Left renal pelvis (tissue), 4 donors: ENCODE results near the gene WFDC1. TPM values are rescaled to one million over a fixed set of nuclear protein-coding genes. Genes with fewer than 3 reads are reported as not detected.
"Not testable (repeated sequence)": the region's sequence is repeated elsewhere in the genome, so short reads cannot be mapped to it uniquely, and the experiment has no call there.

Source experiments
- DNase-seq, 4 donors: peaks; one replicate each; pipeline ENCODE4 v3.0.0-alpha.2; 2013; ENCODE audit warnings: low read depth in 4 of 4, low spot score in 3 of 4
- polyA plus RNA-seq, 4 donors: library from polyadenylated mRNA; unstranded; fragments of 120-200 nt; gene quantifications; one replicate each; pipeline ENCODE4 v1.2.1, GENCODE V29; 2013; ENCODE audit not compliant: insufficient read length in 4 of 4

WFDC1 gene
- polyA plus RNA-seq, 4 donors: 2.4 to 5.0 (median 3.7) TPM

DNA sequence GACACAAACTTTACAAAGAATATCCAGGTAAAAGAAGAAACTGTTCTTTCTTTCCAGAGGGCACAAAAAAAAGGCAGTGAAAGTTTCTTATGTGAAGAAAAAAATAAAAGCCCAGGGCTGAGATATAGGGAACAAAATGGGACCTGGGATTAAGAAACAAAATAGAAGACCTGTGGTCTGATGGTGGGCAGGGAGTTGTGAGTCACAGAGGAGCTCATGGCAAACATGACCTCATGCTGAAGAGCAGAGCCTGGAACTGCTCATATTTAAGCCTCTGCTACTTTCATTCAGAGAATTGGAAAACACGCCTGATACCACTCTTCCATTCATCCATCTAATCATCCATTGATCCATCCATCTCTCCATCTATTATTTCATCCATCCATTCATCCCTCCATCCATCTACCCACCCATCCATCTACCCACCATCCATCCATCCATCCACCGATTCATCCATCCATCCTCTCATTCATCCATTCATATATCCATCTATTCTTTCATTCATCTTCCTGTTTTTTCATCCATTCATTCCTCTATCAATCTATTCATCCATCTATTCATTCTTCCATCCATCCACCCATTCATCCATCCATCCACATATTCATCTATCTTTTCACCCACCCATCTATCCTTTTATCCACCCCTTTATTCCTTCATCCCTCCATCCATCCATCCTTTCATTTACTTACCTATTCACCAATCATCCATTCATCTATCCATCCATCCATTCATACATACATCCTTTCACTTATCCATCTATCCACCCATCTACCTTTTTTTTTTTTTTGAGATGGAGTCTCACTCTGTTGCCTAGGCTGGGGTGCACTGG, 30.0 kb downstream of the WFDC1 start:
- no peak for DNase-seq

DNA sequence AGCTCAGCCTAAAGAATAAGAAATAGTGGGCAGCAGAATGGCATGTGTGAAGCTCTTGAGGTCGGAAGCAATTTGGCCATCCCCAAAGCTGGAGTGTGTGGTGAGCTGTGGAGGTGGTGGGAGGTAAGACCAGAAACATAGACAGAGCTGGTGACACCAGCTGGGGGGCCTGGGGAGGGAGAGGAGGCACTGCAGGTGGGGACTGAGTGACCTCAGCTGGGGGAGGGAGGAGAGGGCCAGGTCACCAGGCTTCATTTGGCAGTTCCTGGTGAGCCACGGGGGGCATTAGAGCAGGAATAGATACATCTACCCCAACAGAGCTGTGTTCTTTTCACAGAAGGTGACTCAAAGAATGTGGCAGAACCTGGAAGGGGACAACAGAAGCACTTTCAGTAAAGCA, 31.9 kb downstream of the WFDC1 start:
- DNase-seq: no peak

DNA sequence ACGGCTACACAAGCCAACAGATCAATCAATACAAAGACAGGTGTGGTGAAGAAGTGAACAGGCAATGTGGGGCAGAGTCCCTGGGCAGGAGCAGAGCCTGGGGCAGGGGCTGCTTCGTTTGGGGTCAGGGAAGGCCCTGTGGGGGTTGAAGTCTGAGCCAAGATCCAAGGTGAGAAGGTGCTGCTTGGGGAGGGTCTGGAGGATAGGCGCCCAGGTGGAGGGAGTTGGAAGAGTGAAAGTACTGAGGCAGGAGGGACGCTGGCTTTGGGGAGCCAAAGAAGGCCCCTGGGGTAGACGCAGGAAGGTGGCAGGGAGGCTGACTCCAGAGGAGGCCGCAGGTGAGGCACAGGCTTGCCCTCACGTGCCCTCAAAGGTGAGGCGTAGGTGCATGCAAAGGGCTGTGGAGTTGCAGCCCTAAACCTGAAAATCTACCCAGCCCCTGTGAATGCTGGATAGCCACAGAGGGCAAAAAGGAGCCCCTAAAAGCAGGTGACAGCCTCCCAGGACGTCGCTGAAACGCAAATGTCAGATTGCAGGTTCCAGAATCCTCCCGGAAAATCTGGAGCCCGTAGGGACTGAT, 33.3 kb downstream of the WFDC1 start:
- DNase-seq: no peak

DNA sequence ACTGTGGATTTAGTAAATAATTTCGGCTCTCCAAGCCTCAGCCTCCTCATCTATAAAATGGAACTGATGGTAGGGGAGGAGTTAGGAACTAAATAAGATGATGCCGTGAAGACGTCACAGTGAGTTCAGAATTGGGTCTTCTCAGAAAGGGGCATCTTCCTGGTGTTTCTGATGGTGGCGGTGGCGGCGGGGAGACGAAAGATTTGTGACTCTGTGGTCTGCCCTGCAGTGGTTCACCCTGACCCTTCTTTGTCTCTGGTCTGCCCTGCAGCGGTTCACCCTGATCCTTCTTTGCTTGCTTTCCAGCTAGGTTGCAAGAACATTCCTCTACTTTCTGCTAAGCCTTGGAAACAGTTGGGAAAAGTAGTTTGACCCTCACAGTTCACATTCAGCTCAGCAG, 34.3 kb downstream of the WFDC1 start:
- no peak for DNase-seq

DNA sequence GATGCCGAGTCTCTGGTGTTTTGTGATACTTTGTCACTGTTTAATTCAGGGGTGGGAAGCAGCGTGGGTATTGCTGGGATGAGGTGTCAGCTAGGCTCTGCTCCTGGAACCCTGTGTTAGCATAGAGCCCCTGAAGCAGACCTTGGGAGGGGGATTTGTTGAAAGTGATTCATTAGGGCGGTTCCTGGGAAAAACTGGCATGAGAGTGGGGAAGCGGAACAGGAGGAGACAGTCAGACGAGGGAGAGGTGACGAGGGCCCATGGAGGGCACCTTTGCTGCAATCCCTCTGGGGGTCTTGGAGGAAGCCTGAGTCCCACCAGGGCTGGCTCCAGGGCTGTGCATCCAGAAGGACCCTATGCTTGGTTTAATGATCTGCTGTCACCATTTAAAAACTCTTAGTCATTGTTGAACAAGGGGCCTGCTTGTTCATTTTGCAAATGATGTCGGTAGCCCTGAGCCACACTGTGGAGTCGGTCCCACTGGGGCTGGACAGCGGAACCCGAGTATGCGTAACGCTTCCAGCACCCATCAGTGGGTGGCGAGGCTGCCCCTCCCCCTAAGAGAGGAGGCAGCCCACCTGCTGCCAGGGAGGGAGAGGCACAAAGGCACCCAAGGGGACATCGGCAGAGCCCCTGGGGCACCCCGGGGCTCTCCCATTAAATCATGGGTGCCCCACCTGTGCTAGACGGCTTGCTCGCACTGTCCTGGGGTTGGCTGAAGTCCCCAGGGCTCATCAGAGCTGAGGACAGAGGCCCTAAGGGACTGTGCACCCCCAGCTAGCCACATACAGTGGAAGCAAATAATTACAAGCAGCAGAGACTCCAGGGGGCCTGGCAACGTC, 35.4 kb downstream of the WFDC1 start:
- no peak for DNase-seq

DNA sequence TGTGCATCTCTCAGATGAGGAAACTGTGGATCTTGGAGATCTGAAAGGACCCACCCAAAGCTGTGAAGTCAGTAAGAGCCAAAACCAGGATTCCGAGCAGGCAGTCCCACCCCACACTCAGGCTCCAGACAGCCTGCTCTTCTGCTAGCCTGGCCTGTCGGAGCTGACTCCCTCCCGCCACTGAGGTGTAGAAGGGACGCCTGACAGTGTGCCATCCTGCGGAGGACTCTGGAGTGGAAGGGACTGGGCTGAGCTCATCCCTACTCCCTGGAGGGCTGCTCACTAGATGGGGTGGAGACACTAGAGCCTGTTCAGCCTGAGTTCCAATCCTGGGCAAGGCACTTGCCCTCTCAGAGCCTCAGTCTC, 36.0 kb downstream of the WFDC1 start:
- no peak for DNase-seq

DNA sequence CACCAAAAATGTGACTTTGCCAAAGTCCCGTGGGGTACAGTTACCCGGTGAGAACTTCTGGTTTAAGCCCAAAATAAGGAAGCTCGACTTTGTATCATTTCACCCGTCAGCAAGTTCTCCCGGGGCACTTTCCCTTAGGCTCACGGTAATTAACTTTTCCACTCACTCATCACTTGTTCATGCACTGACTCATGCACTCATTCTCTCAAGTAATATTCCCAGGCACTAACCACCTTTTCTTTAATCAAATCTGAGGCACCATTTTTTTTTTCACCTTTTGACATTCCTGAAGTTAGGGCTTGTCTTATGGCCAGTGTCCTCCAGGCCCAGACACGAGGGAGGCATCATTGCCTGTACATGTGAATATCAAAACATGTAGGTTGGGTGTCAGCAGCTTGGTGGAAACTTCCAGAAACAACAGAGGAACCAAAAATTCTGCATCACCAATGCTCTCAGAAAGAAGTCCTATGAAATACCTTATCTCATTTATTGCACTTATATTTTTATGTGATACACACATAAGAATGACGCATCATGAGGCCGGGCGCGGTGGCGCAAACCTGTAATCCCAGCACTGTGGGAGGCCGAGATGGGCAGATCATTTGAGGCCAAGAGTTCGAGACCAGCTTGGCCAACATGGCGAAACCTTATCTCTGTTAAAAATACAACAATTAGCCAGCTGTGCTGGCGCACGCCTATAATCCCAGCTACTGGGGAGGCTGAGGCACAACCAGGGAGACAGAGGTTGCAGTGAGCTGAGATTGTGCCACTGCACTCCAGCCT, 37.5 kb downstream of the WFDC1 start:
- no peak for DNase-seq

DNA sequence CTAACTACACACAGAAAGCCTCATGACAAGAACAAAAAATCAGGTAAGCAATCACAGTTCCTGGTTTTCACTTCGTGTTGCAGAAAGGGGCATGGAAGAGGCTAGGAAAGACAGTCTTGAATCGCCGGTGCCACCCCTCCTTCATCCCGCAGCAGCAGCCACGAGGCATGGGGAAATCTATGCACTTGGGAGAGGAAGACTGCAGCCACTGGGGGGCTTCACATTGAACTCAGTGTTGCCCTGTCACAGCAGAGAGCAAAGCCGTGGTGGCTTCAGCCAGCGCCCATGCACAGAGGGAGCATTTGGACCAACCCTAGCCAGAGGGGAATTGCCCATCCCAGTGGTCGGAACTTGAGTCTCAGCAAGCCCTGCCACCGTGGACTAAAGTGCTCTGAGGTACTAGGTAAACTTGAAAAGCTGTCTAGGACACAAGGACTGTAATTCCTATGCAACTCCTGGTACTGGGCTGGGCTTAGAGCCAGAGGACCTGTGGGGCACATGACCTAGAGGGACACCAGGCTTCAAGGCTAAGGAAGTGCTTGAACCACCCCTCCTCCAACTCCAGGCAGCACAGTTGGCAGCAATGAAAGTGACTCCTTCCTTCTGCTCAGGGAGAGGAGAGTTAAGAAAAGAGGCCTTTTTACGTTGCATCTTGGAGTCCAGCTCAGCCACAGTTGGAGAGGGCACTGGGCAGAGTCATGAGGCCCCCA, 38.5 kb downstream of the WFDC1 start:
- no peak for DNase-seq

DNA sequence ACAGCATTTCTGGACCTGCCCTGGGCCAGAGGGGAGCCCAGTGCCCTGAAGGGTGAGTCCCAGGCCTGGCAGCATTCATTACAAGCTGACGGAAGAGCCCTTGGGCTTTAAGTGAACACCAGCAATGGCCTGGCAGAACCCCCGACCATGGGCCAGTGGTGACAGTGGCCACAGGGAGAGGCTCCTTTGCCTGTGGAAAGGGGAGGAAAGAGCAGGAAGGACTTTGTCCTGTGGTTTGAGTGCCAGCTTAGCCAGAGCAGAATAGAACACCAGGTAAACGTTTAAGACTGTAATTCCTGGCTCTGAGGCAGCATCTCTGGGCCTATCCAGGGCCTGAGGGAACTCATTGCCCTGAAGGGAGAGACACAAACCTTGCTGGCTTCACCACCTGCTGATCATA, 39.4 kb downstream of the WFDC1 start:
- DNase-seq: no peak

DNA sequence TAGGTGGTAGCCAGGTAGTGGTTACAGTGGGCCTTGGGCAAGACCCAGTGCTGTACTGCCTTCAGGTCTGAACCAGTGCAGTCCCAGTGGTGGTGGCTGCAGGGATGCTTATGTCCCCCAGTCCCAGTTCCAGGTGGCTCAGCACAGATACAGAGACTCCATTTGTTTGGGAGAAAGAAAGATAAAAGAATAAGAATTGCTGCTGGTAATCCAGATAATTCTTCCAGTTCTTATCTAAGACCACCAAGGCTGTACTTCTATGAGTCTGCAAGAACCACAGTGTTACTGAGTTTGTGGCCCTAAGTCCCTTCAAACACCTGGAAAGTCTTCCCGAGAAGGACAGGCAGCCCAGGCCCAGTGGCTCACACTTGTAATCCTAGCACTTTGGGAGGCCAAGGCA, 39.8 kb downstream of the WFDC1 start:
- no peak for DNase-seq

DNA sequence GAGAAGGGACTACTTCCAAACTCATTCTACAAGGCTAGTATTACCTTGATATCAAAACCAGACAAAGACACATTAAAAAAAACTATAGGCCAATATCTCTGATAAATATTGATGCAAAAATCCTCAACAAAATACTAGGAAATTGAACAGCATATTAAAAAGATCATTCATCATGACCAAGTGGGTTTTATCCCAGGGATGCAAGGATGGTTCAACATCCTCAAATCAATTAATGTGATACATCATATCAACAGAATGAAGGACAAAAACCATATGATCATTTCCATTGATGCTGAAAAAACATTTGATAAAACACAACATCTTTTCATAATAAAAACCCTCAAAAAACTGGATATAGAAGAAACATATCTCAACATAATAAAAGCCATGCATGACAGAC, 42.6 kb downstream of the WFDC1 start:
- DNase-seq: not testable (repeated sequence)

DNA sequence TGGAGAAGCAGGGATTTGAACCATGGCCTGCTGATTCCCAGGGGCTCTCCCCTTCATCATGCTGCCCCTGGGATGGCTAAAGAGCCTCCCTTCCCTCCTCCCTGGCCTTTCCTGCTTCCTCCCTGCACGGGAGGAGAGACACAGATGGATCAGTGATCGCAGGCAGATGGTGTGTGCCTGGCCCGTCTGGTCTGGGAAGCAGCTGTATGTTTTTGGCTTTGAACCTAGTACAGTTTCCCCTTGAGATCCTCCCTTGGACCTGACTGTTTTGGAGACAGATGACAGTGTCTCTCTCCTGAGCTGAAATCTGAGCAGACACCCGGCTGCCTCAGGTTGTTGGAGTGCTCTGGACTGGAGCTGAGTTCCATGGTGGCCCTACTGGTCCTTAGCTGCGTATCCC, 44.6 kb downstream of the WFDC1 start:
- DNase-seq: no peak

DNA sequence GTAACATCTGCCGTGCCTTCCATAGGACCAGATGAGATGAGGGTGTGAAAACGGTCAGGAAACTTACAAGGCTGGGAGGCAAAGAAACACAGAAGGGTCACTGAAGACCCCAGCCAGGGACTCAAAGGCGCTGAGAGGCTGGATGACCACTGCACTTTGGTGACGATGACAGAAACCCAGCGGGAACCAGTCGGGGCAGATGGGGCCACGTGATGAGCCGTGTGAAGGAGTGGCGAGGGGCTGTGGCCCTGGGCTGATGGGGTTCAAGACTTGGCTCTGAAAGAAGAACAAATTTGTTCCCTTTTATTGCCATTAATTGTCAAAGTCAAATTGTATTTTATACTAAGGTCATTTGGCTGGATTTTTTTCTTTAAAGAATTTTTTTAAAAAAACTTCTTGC, 45.1 kb downstream of the WFDC1 start:
- no peak for DNase-seq

DNA sequence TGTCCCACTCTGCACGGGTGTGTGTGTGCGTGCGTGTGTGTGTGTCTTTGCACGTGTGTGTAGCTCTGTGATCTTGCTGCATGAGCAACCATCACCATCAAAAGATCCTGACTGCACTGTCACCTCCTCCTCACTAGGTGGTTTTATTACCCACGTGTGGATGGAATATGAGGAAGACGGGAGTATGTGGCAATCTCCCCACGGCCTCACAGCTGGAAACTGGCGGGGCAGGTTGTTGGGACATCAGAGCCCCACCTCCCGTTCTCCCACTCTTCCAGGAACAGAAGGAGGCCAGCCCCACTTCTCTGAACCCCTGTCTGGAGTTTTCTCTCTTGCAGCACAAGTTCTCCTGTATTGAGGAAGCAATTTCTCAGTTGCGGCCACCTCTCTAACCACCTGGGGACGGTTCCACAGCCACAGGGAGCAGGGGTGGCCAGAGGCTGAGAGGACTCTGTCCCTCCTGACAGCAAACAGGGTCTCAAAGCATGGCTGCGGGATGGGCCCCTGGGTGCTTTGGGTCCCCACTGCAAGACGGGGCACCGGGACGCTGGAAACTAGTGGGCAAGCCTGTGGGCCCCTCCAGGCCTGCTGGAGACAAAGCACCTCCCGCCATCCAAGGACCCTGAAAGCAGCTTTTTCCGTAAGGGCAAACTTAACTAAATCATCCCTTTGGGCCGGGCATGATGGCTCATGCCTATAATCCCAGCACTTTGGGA, 45.8 kb downstream of the WFDC1 start:
- no peak for DNase-seq

DNA sequence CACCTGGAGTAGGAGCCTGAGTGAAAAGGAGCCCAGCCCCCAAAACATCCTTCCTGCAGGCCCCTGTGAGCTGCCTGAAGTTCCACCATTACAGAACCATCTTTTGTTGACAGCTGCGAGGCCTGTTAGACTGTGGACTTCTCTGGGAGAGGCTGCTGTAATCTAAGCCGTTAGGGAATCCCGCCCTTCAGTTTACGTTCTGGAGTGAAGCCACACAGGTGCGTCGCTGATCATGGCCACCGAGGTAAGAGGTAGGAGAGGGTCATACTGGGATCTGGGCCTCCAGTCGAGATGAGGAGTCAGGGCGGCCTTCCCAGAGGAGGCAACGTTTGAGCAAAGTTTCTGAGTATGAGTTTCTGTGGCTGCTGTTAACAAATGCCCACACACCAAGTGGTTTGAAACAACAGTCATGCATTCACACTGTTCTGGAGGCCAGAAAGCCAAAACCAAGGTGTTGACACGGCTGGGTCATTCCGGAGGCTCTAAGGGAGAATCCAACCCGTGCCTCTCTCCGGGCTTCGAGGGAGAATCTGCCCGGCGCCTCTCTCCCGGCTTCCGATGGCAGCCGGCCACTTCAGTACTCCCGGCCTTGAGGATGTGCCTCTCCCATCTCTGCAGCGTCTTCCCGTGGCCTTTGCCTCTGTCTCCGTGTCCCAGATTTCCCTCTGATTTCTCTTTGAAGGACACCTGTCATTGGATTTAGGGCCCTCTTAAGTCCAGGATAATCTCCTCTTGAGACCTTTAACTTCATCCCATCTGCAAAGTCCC, 47.0 kb downstream of the WFDC1 start:
- DNase-seq: no peak

DNA sequence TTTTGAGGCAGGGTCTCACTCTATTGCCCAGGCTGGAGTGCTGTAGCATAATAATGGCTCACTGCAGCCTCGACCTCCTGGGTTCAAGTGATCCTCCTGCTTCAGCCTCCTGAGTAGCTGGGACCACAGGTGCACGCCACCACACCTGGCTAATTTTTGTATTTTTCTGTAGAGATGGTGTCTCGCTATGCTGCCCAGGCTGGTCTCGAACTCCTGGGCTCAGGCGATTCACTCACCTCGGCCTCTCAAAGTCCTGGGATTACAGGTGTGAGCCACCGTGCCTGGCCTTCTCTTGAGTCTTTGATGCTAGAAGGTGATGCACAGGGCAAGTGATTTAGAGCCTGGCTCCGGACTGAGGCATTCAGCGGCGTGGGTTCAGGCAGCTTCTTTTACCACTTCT, 49.1 kb downstream of the WFDC1 start:
- DNase-seq: not testable (repeated sequence)

DNA sequence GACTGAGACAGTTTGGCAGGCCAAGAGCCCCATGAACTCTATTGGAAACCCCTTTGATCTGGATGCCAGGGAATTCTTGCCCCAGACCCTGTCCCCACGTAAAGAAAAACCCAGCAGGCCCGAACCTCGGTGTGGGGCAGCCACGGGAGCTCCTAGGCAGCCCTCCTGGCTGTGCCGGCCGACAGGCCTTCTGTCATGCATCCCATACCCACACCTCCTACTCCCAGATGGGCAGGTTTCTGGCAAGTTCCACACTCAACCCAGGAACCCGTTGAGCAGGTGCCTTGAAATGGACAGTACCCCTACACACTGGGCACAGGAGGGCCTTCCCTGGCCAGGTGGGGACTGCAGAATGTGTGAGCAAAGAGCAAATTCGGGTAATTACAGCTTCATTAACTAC, 50.1 kb downstream of the WFDC1 start:
- DNase-seq: no peak

DNA sequence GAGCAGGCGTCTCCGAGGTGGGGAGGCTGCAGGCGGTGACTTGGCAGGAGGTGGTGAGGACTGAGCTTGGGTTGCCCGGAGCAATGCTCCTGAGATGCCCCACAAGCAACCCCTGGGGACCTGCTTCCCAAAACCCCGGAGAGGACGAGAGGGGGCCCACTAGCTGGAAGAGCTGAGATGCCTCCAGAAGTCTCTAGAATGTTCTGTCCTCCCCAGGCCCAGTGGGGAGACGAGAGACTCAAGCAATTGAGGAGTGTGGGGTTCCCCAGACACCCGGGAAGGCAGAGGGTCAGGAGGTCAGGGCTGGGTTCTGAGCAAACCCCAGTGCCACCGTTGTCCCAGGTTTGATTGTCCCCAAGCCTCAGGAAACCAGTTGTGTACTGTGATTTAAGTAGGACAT, 52.5 kb downstream of the WFDC1 start:
- DNase-seq: no peak

DNA sequence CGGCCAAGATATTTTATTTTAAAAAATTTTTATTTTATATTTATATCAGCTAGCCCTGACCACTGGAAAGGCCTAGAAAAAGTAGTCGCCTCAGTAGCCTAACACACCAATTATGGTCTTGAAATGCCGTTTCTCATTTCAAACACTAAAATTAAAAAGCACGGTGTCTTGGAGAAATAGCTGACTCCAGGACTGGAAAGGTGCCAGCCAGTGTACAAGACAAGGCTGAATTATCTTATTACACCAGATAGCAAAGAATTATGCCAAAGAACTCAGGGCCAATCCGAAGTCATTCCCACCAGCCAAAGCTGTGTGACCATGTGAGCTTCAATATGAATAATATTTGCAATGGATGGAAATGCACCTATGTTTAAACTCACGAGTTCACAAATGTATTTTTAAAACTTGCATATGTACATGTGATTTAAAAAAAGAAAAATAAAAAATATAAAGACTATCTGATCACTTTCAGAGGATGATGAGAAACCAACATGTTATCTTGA, 53.8 kb downstream of the WFDC1 start:
- DNase-seq: no peak
